ENCODE data around the gene ZNRF2.

GRCh38 chr7:30270921-30271320 is 13.5 kb upstream of the ZNRF2 start:
- no peak for TF ChIP-seq CTCF (IDR thresholded peaks at IDR 0.05; ENCODE audit: poor library complexity)
- TF ChIP-seq EZH2 (IDR thresholded peaks at IDR 0.05; ENCODE audit: borderline replicate concordance), result no peak
- no peak for TF ChIP-seq EZH2phosphoT487 (IDR thresholded peaks at IDR 0.05; ENCODE audit: low read depth, severe bottlenecking, unreplicated experiment)
